SK-N-SH (cell line): ENCODE results near the gene CIPC.

Source experiments
- MEF2A ChIP-seq: IDR thresholded peaks from 2 replicates; pipeline ENCODE4 v1.4.0; 2012; ENCODE audit warnings: low read depth, borderline replicate concordance
- NRF1 ChIP-seq: IDR thresholded peaks from 2 replicates; pipeline ENCODE4 v1.6.1; 2012; ENCODE audit warnings: low read depth, mild to moderate bottlenecking, low read length
- POLR2AphosphoS5 ChIP-seq: IDR thresholded peaks from 2 replicates; pipeline ENCODE4 v1.6.1; 2012; ENCODE audit warnings: low read depth, low read length
- TF ChIP-seq, protein P1 (sequence below): fragments of 200-600 bp; sonication (generic); IDR thresholded peaks from 2 replicates; pipeline ENCODE4 v1.6.1; 2017; ENCODE audit warnings: antibody characterized with exemption, mild to moderate bottlenecking, moderate library complexity
- TF ChIP-seq, protein P2 (sequence below): IDR thresholded peaks from 2 replicates; pipeline ENCODE4 v1.4.0; 2012; ENCODE audit warnings: low read depth

DNA sequence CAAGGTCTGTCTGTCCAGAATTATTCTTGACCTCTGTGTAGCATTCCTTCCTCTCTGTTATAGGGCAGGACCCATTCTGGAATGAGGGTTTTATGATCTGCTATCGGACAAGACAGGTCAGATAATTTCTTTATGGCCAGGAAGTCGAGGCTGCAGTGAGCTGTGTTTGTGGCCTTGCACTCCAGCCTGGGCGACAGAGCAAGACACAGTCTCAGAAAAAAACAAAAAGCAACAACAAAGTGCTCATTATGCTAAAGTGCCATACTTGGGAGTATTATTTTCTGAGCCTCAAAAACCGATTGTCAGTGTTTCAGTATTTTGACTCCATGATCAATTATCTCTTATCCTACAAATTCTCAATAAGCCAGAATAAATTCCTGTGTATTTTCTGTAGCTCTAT lies 4.1 kb downstream of the CIPC start:
- TF ChIP-seq, protein P1, sequence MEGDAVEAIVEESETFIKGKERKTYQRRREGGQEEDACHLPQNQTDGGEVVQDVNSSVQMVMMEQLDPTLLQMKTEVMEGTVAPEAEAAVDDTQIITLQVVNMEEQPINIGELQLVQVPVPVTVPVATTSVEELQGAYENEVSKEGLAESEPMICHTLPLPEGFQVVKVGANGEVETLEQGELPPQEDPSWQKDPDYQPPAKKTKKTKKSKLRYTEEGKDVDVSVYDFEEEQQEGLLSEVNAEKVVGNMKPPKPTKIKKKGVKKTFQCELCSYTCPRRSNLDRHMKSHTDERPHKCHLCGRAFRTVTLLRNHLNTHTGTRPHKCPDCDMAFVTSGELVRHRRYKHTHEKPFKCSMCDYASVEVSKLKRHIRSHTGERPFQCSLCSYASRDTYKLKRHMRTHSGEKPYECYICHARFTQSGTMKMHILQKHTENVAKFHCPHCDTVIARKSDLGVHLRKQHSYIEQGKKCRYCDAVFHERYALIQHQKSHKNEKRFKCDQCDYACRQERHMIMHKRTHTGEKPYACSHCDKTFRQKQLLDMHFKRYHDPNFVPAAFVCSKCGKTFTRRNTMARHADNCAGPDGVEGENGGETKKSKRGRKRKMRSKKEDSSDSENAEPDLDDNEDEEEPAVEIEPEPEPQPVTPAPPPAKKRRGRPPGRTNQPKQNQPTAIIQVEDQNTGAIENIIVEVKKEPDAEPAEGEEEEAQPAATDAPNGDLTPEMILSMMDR, result no peak
- no peak for TF ChIP-seq POLR2AphosphoS5
- TF ChIP-seq NRF1, result no peak
- TF ChIP-seq, protein P2, sequence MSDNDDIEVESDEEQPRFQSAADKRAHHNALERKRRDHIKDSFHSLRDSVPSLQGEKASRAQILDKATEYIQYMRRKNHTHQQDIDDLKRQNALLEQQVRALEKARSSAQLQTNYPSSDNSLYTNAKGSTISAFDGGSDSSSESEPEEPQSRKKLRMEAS, result no peak
- TF ChIP-seq MEF2A, result no peak
